GM13977 (cell line): Measurements from ENCODE around the gene RAB5B.
"Not testable (repeated sequence)": the region's sequence is repeated elsewhere in the genome, so short reads cannot be mapped to it uniquely, and the experiment has no call there.

ENCODE experiments used
- DNase-seq: peaks from one replicate; pipeline ENCODE4 v3.0.0; 2012; ENCODE audit warnings: low spot score
- CTCF ChIP-seq: IDR thresholded peaks from 2 replicates; pipeline ENCODE4 v1.5.1; 2012; ENCODE audit warnings: mild to moderate bottlenecking, control low read depth; ENCODE audit not compliant: insufficient read depth; ENCODE audit errors: extremely low read depth, missing control alignments
- in situ Hi-C: fragments of 300-500 bp; cut with MboI; formaldehyde crosslinking; loops from one replicate; pipeline ENCODE4 v1.12.0; 2022; ENCODE audit warnings: low sequenced_read_pairs, low pct_unique_long_range_greater_than_20kb, mixed read lengths, inconsistent platforms; ENCODE audit not compliant: unreplicated experiment

The RAB5B gene

DNA sequence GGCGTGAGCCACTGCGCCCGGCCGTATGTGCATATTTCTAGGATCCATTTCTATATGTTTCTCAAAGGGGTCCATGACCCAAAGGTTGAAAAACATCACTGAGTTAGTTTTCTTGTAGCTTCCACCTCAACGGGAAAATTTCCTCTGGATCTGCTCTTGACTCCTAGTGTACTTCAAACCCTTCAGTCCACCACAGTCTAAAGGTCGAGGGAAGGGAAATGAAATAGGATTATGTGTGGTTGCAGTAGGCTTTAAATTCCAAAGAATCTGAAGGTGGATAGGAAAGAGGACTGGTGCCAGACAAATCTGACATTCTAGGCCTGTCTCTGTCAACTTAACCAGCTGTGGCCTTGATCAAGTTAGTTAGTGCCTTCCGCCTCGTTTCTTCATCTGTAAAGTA, 21.5 kb downstream of the RAB5B start:
- no peak for TF ChIP-seq CTCF
- in situ Hi-C loops: no loop called here

GRCh38 chr12:55996201-55996714, 22.4 kb downstream of the RAB5B start:
- DNase-seq: peak; percentile 73
- TF ChIP-seq CTCF: peak; percentile 77
- in situ Hi-C loops: no loop called here

More for the DNA sequence above, 21.5 kb downstream of the RAB5B start:
- no peak for DNase-seq

- DNase-seq: peak; percentile 98
- TF ChIP-seq CTCF: no peak
- in situ Hi-C loops: no loop called here
Observed at GRCh38 chr12:55996715-55997534, 23.0 kb downstream of the RAB5B start, which contains the start of gene SUOX. Gene SUOX, plus strand, starts transcription at chr12:55997276. Its CDS starts 4,946 bp downstream, at chr12:56002222.

- TF ChIP-seq CTCF: no peak
- no peak for DNase-seq
- in situ Hi-C loops: no loop called here
Observed at GRCh38 chr12:55997535-55997859, 23.6 kb downstream of the RAB5B start.

DNA sequence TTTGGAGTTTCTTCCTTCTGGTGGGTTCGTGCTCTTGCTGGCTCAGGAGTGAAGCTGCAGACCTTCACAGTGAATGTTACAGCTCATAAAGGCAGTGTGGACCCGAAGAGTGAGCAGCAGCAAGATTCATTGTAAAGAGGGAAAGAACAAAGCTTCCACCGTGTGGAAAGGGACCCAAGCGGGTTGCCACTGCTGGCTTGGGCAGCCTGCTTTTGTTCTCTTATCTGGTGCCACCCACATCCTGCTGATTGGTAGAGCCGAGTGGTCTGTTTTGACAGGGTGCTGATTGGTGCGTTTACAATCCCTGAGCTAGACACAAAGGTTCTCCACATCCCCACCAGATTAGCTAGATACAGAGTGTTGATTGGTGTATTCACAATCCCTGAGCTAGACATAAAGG, 25.6 kb downstream of the RAB5B start:
- DNase-seq: not testable (repeated sequence)

DNA sequence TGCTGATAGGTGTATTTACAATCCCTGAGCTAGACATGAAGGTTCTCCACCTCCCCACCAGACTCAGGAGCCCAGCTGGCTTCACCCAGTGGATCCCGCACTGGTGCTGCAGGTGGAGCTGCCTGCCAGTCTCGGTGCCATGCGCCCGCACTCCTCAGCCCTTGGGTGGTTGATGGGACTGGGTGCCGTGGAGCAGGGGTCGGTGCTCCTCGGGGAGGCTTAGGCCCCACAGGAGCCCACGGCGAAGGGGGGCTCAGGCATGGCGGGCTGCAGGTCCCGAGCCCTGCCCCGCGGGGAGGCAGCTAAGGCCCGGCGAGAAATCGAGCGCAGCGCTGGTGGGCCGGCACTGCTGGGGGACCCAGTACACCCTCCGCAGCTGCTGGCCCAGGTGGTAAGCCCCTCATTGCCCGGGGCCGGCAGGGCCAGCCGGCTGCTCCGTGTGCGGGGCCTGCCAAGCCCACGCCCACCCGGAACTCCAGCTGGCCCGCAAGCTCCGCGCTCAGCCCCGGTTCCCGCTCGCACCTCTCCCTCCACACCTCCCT, 26.2 kb downstream of the RAB5B start:
- DNase-seq: not testable (repeated sequence)
- in situ Hi-C loops: loop anchor here (5.0 kb wide), 1 partner anchor 37 kb away; no protein-coding TSS in a partner anchor

More for the DNA sequence above, 25.6 kb downstream of the RAB5B start:
- in situ Hi-C loops: not testable (repeated sequence)

GRCh38 chr12:56001487-56002100, 27.7 kb downstream of the RAB5B start:
- no peak for TF ChIP-seq CTCF
- DNase-seq: no peak
- in situ Hi-C loops: loop anchor here (5.0 kb wide), 1 partner anchor 36 kb away; no protein-coding TSS in a partner anchor

DNA sequence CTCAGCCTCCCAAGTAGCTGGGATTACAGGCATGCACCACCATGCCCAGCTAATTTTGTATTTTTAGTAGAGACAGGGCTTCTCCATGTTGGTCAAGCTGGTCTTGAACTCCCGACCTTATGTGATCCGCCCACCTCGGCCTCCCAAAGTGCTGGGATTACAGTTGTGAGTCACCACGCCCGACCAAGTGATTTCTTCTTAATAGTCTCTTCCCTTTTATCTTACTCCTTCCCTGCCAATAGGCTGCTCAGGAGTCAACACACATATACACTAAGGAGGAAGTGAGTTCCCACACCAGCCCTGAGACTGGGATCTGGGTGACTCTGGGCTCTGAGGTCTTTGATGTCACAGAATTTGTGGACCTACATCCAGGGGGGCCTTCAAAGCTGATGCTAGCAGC, 29.5 kb downstream of the RAB5B start:
- not testable (repeated sequence) for DNase-seq
- in situ Hi-C loops: loop anchor here (5.0 kb wide), 1 partner anchor 34 kb away; no protein-coding TSS in a partner anchor
